CD4-positive, alpha-beta memory T cell (primary cell): ENCODE results near the gene EXOC8. TPM values are rescaled to one million over a fixed set of nuclear protein-coding genes. Genes with fewer than 3 reads are reported as not detected.

Experiments
- CTCF ChIA-PET: fragments of 350-600 bp; sonication (Branson Sonifier 250); formaldehyde crosslinking; loops from one replicate; lab custom pipeline; 2021; ENCODE audit warnings: inconsistent platforms; ENCODE audit not compliant: partially characterized antibody; lab: Charles Lee
- POLR2A ChIA-PET: fragments of 350-600 bp; sonication (Branson Sonifier 250); formaldehyde crosslinking; loops from one replicate; lab custom pipeline; 2021; ENCODE audit not compliant: partially characterized antibody; lab: Charles Lee
- DNase-seq, 5 donors: peaks; one replicate each; pipeline versions ENCODE4 v3.0.0 to v3.0.0-alpha.2; 2020 to 2022; ENCODE audit warnings: mixed read lengths in 1 of 5
- H3K27ac ChIP-seq: one replicate; pipeline ENCODE4 v1.7.0; 2013; ENCODE audit warnings: low read depth, low read length
- H3K27me3 ChIP-seq: 2 replicates; pipeline ENCODE4 v1.7.0; 2013; ENCODE audit warnings: mild to moderate bottlenecking, low read length, moderate library complexity; ENCODE audit not compliant: insufficient read depth
- H3K36me3 ChIP-seq: 2 replicates; pipeline ENCODE4 v1.7.0; 2013; ENCODE audit warnings: mild to moderate bottlenecking, low read length, moderate library complexity; ENCODE audit not compliant: insufficient read depth
- H3K4me1 ChIP-seq: 2 replicates; pipeline ENCODE4 v1.7.0; 2013; ENCODE audit warnings: mild to moderate bottlenecking, low read length, moderate library complexity; ENCODE audit not compliant: insufficient read depth
- H3K4me3 ChIP-seq, 2 donors: one replicate each; pipeline ENCODE4 v1.7.0; 2013; ENCODE audit warnings: low read length in 2 of 2, mild to moderate bottlenecking in 1 of 2
- H3K9me3 ChIP-seq, 2 donors: one replicate each; pipeline ENCODE4 v1.7.0; 2013; ENCODE audit warnings: low read length in 2 of 2, control low read depth in 1 of 2; ENCODE audit not compliant: control insufficient read depth in 1 of 2
- H3K27ac Mint-ChIP-seq, 7 donors: one replicate each; pipeline ENCODE4 v1.8.0; 2020 to 2021; ENCODE audit warnings: mixed read lengths in 7 of 7, mild to moderate bottlenecking in 6 of 7, inconsistent platforms in 3 of 7, moderate library complexity in 3 of 7
- H3K27me3 Mint-ChIP-seq, 2 donors: one replicate each; pipeline ENCODE4 v1.8.0; 2020 to 2021; ENCODE audit warnings: mixed read lengths in 2 of 2
- H3K36me3 Mint-ChIP-seq, 2 donors: one replicate each; pipeline ENCODE4 v1.8.0; 2020 to 2021; ENCODE audit warnings: mixed read lengths in 2 of 2, inconsistent platforms in 1 of 2, mild to moderate bottlenecking in 1 of 2
- H3K4me1 Mint-ChIP-seq, 4 donors: one replicate each; pipeline ENCODE4 v1.8.0; 2020 to 2021; ENCODE audit warnings: mixed read lengths in 4 of 4, mild to moderate bottlenecking in 1 of 4
- H3K4me3 Mint-ChIP-seq, 8 donors: one replicate each; pipeline ENCODE4 v1.8.0; 2020 to 2021; ENCODE audit warnings: mixed read lengths in 8 of 8, mild to moderate bottlenecking in 7 of 8, moderate library complexity in 6 of 8, inconsistent platforms in 3 of 8
- H3K9me3 Mint-ChIP-seq, 8 donors: one replicate each; pipeline ENCODE4 v1.8.0; 2020 to 2021; ENCODE audit warnings: mixed read lengths in 8 of 8, mild to moderate bottlenecking in 5 of 8, inconsistent platforms in 3 of 8, moderate library complexity in 1 of 8
- intact Hi-C: fragments of 100-400 bp; cut with micrococcal nuclease; formaldehyde crosslinking; loops from one replicate; pipeline ENCODE4 v1.15.1; 2023
- polyA plus RNA-seq, 2 donors: library from polyadenylated mRNA; unstranded; fragments of 300-500 nt; fragmentation: Illumina TruSeq; gene quantifications; one replicate each; pipeline ENCODE4 v1.2.3, GENCODE V29; 2021
- total RNA-seq, 2 experiments: library from RNA; stranded (reverse); gene quantifications; one replicate each; pipeline ENCODE4 v1.2.3, GENCODE V29; 2021

Gene EXOC8
- total and polyA plus RNA-seq, 4 experiments from 2014 or later, result 2.2 to 37.7 (median 20.4) TPM

DNA sequence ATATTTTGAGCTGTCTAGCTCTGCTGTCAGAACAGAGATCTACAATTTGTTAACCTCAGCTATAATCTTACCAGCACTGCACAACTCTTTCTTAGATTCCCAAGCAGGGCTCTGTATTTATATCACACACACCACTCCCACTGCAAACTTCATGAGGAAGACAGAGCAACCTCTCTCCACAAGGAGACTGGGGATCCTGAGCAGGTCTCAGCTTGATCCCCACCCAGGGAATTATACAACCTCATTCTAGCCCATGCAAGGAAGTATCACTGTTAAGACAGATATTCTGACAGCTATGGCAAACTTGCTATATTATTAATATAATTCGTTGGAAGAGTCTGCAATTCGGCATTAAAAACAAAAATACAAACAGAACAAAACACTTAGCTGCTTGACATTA lies 44.1 kb upstream of the EXOC8 start:
- Mint-ChIP-seq H3K27me3 (no peaks in the 10 kb centered on the region), H3K4me3 (peak overlapping the region in 1 of 8 donors; percentile 6), H3K9me3 (no peaks in the 10 kb centered on the region), H3K4me1 (peaks cover 32 to 51% (median 44%) of the 10 kb centered on the region in 4 donors), H3K27ac (peak overlapping the region in 4 of 7 donors; percentile 2 to 66 (median 30)), H3K36me3 (no peaks in the 10 kb centered on the region)
- no peaks in the 10 kb centered on the region for H3K36me3 ChIP-seq
- intact Hi-C loops, result no loop called here
- CTCF ChIA-PET, result interaction anchor here (1.4 kb wide), 1 partner anchor 12 kb away, joined by 4 read pairs; no protein-coding TSS in a partner anchor
- no peaks in the 10 kb centered on the region for H3K27me3 ChIP-seq
- POLR2A ChIA-PET, result no interaction called here
- peaks cover 16% of the 10 kb centered on the region for H3K4me1 ChIP-seq
- no peak overlapping the region for H3K4me3 ChIP-seq
- no peaks in the 10 kb centered on the region for H3K9me3 ChIP-seq
- no peak for DNase-seq
- H3K27ac ChIP-seq, result no peak overlapping the region

DNA sequence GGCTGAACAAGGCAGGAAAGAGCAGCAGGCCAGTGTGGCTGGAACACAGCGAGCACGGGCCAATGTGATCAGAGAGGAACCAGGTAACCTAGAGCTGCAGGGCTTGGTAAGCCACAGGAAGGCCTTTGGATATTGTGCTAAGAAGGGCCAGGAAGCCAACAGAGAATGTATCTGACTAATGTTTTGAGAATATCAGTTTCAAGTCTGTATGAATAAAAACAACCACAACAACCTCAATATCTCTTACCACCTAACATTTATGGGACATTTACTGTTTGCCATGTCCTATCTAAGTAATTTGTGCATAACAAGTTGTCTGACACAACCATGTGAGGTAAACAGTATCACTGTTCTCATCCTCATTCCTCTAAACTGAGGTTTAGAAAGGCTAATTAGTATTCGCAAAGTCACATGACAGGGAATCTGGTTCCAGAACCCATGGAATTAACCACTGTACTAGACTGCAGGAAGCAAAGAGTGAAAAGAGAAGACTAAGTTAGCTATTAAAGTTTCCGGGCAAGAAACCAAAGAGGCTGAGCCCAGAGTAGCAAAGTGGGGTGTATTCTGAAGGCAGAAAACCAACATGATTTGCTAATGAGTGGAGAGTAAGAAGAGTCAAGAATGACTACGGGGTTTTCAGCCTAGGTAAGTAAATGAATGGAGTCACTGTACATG lies 39.4 kb upstream of the EXOC8 start:
- H3K4me3 Mint-ChIP-seq, result peak overlapping the region in 2 of 8 donors; percentile 0 to 2
- H3K9me3 ChIP-seq, result no peaks in the 10 kb centered on the region

DNA sequence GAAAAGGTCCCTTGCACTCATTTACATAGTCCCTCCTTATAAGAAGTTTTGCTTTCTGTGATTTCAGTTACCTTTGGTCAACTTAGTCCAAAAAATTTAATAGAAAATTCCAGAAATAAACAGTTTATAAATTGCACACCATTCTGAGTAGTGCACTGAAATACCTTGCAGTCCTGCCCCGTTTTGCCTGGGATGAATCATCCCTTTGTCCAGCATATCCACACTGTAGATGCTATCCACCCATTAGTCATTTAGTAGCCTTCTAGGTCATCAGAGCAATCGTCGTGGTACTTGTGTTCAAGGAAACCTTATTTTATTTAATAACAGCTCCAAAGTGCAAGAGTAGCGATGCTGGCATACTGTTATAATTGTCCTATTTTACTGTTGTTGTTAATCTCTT lies 38.4 kb upstream of the EXOC8 start:
- no peaks in the 10 kb centered on the region for H3K9me3 Mint-ChIP-seq
- intact Hi-C loops, result loop anchor here (5.0 kb wide), 1 partner anchor 46 kb away; the partner anchor contains the start of gene EGLN1
- peaks cover 31 to 48% (median 37%) of the 10 kb centered on the region in 4 donors for H3K4me1 Mint-ChIP-seq
- ChIA-PET POLR2A (no interaction called here), CTCF (no interaction called here)
- H3K4me1 ChIP-seq, result peaks cover 13% of the 10 kb centered on the region
- H3K27me3 Mint-ChIP-seq, result no peaks in the 10 kb centered on the region
- no peaks in the 10 kb centered on the region for H3K27me3 ChIP-seq
- no peak overlapping the region for H3K27ac ChIP-seq
- no peak overlapping the region for H3K4me3 ChIP-seq
- no peaks in the 10 kb centered on the region for H3K9me3 ChIP-seq
- no peaks in the 10 kb centered on the region for H3K36me3 ChIP-seq
- no peak overlapping the region for H3K4me3 Mint-ChIP-seq
- H3K27ac Mint-ChIP-seq, result no peak overlapping the region
- no peak for DNase-seq
- peaks cover 0 to 8% of the 10 kb centered on the region in 2 donors for H3K36me3 Mint-ChIP-seq

More for the DNA sequence above, 39.4 kb upstream of the EXOC8 start:
- CTCF ChIA-PET, result no interaction called here
- H3K27ac ChIP-seq, result no peak overlapping the region
- no peaks in the 10 kb centered on the region for H3K27me3 ChIP-seq
- peak in 1 of 5 donors; percentile 6 for DNase-seq
- H3K27me3 Mint-ChIP-seq, result no peaks in the 10 kb centered on the region
- intact Hi-C loops, result loop anchor here (5.0 kb wide), 1 partner anchor 45 kb away; the partner anchor contains the start of gene EGLN1
- peak overlapping the region in 6 of 7 donors; percentile 2 to 73 (median 34) for H3K27ac Mint-ChIP-seq
- H3K4me1 Mint-ChIP-seq, result peaks cover 36 to 56% (median 44%) of the 10 kb centered on the region in 4 donors
- peaks cover 0 to 3% of the 10 kb centered on the region in 2 donors for H3K36me3 Mint-ChIP-seq
- POLR2A ChIA-PET, result no interaction called here
- H3K9me3 Mint-ChIP-seq, result no peaks in the 10 kb centered on the region
- H3K4me3 ChIP-seq, result no peak overlapping the region
- H3K4me1 ChIP-seq, result peaks cover 13% of the 10 kb centered on the region
- no peaks in the 10 kb centered on the region for H3K36me3 ChIP-seq

DNA sequence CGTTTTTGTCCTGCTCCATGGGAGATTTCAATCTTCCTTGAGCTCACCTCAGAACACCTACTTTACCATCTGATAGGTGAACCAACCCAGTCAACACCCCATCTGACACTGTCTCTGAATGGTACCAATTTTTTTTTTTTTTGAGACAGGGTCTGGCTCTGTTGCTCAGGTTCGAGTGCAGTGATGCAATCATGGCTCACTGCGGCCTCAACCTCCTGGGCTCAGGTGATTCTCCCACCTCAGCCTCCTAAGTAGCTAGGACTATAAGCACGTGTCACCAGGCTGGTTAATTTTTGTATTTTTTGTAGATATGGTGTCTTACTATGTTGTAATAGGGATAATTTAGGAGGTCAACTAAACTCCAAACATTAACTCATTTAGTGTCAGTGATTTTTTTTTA lies 36.7 kb upstream of the EXOC8 start:
- intact Hi-C loops, result no loop called here
- CTCF ChIA-PET, result interaction anchor here (1.4 kb wide), 1 partner anchor 17 kb away, joined by 3 read pairs; no protein-coding TSS in a partner anchor
- Histone ChIP-seq H3K36me3 (no peaks in the 10 kb centered on the region), H3K27me3 (no peaks in the 10 kb centered on the region), H3K4me1 (peaks cover 13% of the 10 kb centered on the region), H3K4me3 (no peak overlapping the region), H3K9me3 (no peaks in the 10 kb centered on the region), H3K27ac (no peak overlapping the region)
- peaks cover 25 to 38% (median 30%) of the 10 kb centered on the region in 4 donors for H3K4me1 Mint-ChIP-seq
- H3K9me3 Mint-ChIP-seq, result no peaks in the 10 kb centered on the region
- no peaks in the 10 kb centered on the region for H3K27me3 Mint-ChIP-seq
- H3K27ac Mint-ChIP-seq, result peak overlapping the region in 2 of 7 donors; percentile 29 to 57
- POLR2A ChIA-PET, result no interaction called here
- no peak overlapping the region for H3K4me3 Mint-ChIP-seq
- DNase-seq, result no peak
- peaks cover 3 to 16% of the 10 kb centered on the region in 2 donors for H3K36me3 Mint-ChIP-seq

DNA sequence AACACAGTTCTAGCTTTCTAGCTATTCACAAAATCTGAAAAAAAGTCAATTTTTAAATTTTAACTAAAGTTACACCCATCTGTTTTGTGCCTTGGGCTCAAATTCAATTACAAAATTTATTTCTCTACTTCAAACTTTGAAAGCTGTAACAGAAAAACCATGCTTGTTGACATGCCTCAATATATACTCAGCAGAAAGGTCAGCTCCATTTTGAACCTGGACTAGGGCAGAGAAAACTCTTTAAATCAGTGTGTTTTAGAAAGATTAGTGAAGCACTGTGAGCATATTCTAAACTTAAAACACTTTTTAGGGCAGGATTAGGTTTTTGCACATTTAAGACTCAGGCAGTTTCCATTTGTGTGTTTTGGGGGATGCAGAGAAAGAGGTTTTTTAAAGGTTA lies 34.8 kb upstream of the EXOC8 start:
- Mint-ChIP-seq H3K27ac (peak overlapping the region in 3 of 7 donors; percentile 1 to 32 (median 25)), H3K4me1 (peaks cover 14 to 19% (median 15%) of the 10 kb centered on the region in 4 donors), H3K27me3 (no peaks in the 10 kb centered on the region), H3K36me3 (peaks cover 7 to 28% of the 10 kb centered on the region in 2 donors), H3K9me3 (no peaks in the 10 kb centered on the region), H3K4me3 (no peak overlapping the region)
- intact Hi-C loops, result no loop called here
- Histone ChIP-seq H3K9me3 (no peaks in the 10 kb centered on the region), H3K4me3 (no peak overlapping the region), H3K27me3 (no peaks in the 10 kb centered on the region), H3K36me3 (no peaks in the 10 kb centered on the region), H3K4me1 (peaks cover 7% of the 10 kb centered on the region), H3K27ac (no peak overlapping the region)
- DNase-seq, result no peak
- ChIA-PET CTCF (interaction anchor here (1.2 kb wide), 1 partner anchor 15 kb away, joined by 3 read pairs; no protein-coding TSS in a partner anchor), POLR2A (no interaction called here)

DNA sequence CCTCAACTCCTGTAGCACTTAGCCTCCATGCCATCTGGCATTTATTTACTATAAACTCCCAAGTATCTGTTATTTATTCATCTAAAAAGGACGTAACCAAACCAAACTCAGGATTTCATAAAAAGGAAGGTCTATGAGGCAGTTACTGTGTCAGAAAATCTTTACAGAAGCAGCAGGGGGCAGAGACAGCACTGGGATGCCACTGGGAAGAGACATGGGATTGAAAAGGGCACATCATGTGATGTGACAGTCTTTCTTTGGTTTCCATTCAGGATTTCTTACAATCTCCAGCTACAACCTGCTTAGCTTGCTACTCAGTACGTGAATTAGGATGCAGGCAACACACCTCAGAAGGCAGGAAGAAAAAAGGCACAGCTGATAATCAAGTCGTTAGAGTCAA lies 31.6 kb upstream of the EXOC8 start:
- Histone ChIP-seq H3K9me3 (no peaks in the 10 kb centered on the region), H3K4me1 (no peaks in the 10 kb centered on the region), H3K36me3 (peaks cover 10% of the 10 kb centered on the region), H3K27ac (no peak overlapping the region), H3K4me3 (no peak overlapping the region), H3K27me3 (no peaks in the 10 kb centered on the region)
- peaks cover 17 to 51% of the 10 kb centered on the region in 2 donors for H3K36me3 Mint-ChIP-seq
- H3K4me1 Mint-ChIP-seq, result peaks cover 5 to 8% (median 6%) of the 10 kb centered on the region in 4 donors
- no peak for DNase-seq
- POLR2A ChIA-PET, result no interaction called here
- H3K9me3 Mint-ChIP-seq, result no peaks in the 10 kb centered on the region
- CTCF ChIA-PET, result interaction anchor here (0.7 to 0.9 kb wide), 2 partner anchors 12 to 221 kb away, joined by 3 read pairs; no protein-coding TSS in a partner anchor
- intact Hi-C loops, result no loop called here
- no peak overlapping the region for H3K4me3 Mint-ChIP-seq
- H3K27me3 Mint-ChIP-seq, result no peaks in the 10 kb centered on the region
- H3K27ac Mint-ChIP-seq, result peak overlapping the region in 1 of 7 donors; percentile 79

DNA sequence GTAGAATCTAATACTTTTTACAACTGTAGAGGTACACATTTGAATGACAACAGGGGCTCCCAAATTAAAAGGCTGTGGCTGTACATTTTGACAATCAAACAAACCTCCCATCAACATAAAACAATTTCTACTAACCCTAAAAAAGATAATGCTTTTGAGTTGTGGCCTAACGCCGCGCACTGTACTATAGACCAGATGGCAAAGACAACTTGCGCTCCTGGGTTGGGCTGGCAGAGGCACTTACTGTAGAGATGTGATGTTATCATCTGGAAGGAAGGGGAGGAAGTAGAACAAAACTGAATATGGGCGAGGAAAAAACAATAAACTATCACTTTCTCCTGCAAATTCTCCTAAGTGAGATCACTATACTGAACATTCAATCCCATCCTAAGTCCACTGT lies 26.5 kb upstream of the EXOC8 start:
- H3K9me3 Mint-ChIP-seq, result no peaks in the 10 kb centered on the region
- ChIA-PET CTCF (no interaction called here), POLR2A (interaction anchor here (1.1 to 1.4 kb wide), 2 partner anchors 26 to 48 kb away, joined by 3 to 5 read pairs; partner anchors contain the start of genes EXOC8 and SPRTN)
- intact Hi-C loops, result no loop called here
- H3K27ac Mint-ChIP-seq, result peak overlapping the region in 4 of 7 donors; percentile 1 to 79 (median 41)
- no peak overlapping the region for H3K4me3 ChIP-seq
- no peak overlapping the region for H3K27ac ChIP-seq
- H3K27me3 ChIP-seq, result no peaks in the 10 kb centered on the region
- no peaks in the 10 kb centered on the region for H3K27me3 Mint-ChIP-seq
- peaks cover 17 to 39% of the 10 kb centered on the region in 2 donors for H3K36me3 Mint-ChIP-seq
- H3K36me3 ChIP-seq, result peaks cover 10% of the 10 kb centered on the region
- no peaks in the 10 kb centered on the region for H3K4me1 ChIP-seq
- DNase-seq, result no peak
- H3K9me3 ChIP-seq, result no peaks in the 10 kb centered on the region
- H3K4me1 Mint-ChIP-seq, result peaks cover 0 to 7% (median 4%) of the 10 kb centered on the region in 4 donors
- H3K4me3 Mint-ChIP-seq, result no peak overlapping the region
